GM20000 (cell line): ENCODE measurements around the gene NPIPB2.

Source experiments
- DNase-seq: peaks from one replicate; pipeline ENCODE4 v3.0.0; 2012; ENCODE audit warnings: low spot score
- CTCF ChIP-seq: IDR thresholded peaks from 2 replicates; pipeline ENCODE4 v1.5.1; 2012; ENCODE audit warnings: mild to moderate bottlenecking, control low read depth; ENCODE audit errors: extremely low read depth, missing control alignments

NPIPB2 gene

GRCh38 chr16:11903906-11904305 is 37.9 kb downstream of the NPIPB2 start:
- TF ChIP-seq CTCF = no peak
- no peak for DNase-seq

GRCh38 chr16:11901091-11901490 is 40.8 kb downstream of the NPIPB2 start:
- TF ChIP-seq CTCF = no peak

GRCh38 chr16:11896486-11897176 is 45.2 kb downstream of the NPIPB2 start:
- DNase-seq = no peak
- no peak for TF ChIP-seq CTCF

More at GRCh38 chr16:11901091-11901490, 40.8 kb downstream of the NPIPB2 start:
- no peak for DNase-seq

- no peak for TF ChIP-seq CTCF
- DNase-seq = no peak
Observed at GRCh38 chr16:11893571-11893970, 48.3 kb downstream of the NPIPB2 start.

- TF ChIP-seq CTCF = no peak
- DNase-seq = no peak
Observed at GRCh38 chr16:11892761-11893160, 49.1 kb downstream of the NPIPB2 start.

GRCh38 chr16:11890231-11890965 is 51.4 kb downstream of the NPIPB2 start:
- TF ChIP-seq CTCF = no peak
- no peak for DNase-seq

- no peak for DNase-seq
- no peak for TF ChIP-seq CTCF
Observed at GRCh38 chr16:11886881-11887280, 55.0 kb downstream of the NPIPB2 start.
